CD4-positive, alpha-beta T cell treated with Interleukin-15 for 1 hour (primary cell): Measurements from ENCODE around the gene KTN1.
A peak's percentile ranks its signal among the peaks of the same experiment; 100 is the strongest.

ENCODE experiments used
- DNase-seq: peaks from one replicate; pipeline ENCODE4 v3.0.0-alpha.2; 2020

Gene KTN1

GRCh38 chr14:55572578-55572977, 7.4 kb upstream of the KTN1 start:
- DNase-seq = no peak

GRCh38 chr14:55574988-55575387, 5.0 kb upstream of the KTN1 start:
- DNase-seq = no peak

GRCh38 chr14:55577229-55577628, 2.8 kb upstream of the KTN1 start:
- DNase-seq = no peak

GRCh38 chr14:55578511-55578910, 1.5 kb upstream of the KTN1 start:
- DNase-seq = no peak

- peak; percentile 53 for DNase-seq
These were observed 699 bp downstream of the KTN1 start for GRCh38 chr14:55580470-55581341.

GRCh38 chr14:55581342-55581771, 1.4 kb downstream of the KTN1 start:
- DNase-seq = no peak

- no peak for DNase-seq
These were observed 2.7 kb downstream of the KTN1 start for GRCh38 chr14:55582746-55583145.

- DNase-seq = no peak
These were observed 4.0 kb downstream of the KTN1 start for GRCh38 chr14:55583942-55584468.

- no peak for DNase-seq
These were observed 5.8 kb downstream of the KTN1 start for GRCh38 chr14:55585854-55586253.

- DNase-seq = no peak
These were observed 6.4 kb downstream of the KTN1 start for GRCh38 chr14:55586411-55586810.

GRCh38 chr14:55587847-55588246, 7.8 kb downstream of the KTN1 start:
- DNase-seq = no peak

- no peak for DNase-seq
These were observed 8.3 kb downstream of the KTN1 start for GRCh38 chr14:55588259-55588699.

- DNase-seq = no peak
These were observed 9.2 kb downstream of the KTN1 start for GRCh38 chr14:55589171-55589570.

- DNase-seq = no peak
These were observed 12.4 kb downstream of the KTN1 start for GRCh38 chr14:55592436-55592835.

- no peak for DNase-seq
These were observed 13.7 kb downstream of the KTN1 start for GRCh38 chr14:55593698-55594097.

- DNase-seq = no peak
These were observed 19.4 kb downstream of the KTN1 start for GRCh38 chr14:55599250-55599879.

GRCh38 chr14:55600784-55601561, 21.0 kb downstream of the KTN1 start:
- DNase-seq = no peak

GRCh38 chr14:55603401-55603953, 23.5 kb downstream of the KTN1 start:
- DNase-seq = no peak

- no peak for DNase-seq
These were observed 24.5 kb downstream of the KTN1 start for GRCh38 chr14:55604488-55604887.

- DNase-seq = no peak
These were observed 25.0 kb downstream of the KTN1 start for GRCh38 chr14:55604900-55605418.

GRCh38 chr14:55605793-55606192, 25.8 kb downstream of the KTN1 start:
- no peak for DNase-seq

GRCh38 chr14:55607386-55607785, 27.4 kb downstream of the KTN1 start:
- DNase-seq = no peak

- no peak for DNase-seq
These were observed 29.7 kb downstream of the KTN1 start for GRCh38 chr14:55609681-55610080.
